A549 (cell line): ENCODE data around the gene FADS3. TPM values are rescaled to one million over a fixed set of nuclear protein-coding genes. Genes with fewer than 3 reads are reported as not detected.
A peak's percentile ranks its signal among the peaks of the same experiment; 100 is the strongest.

ENCODE experiments used
- ATAC-seq, 2 experiments: fragments of 200-7000 bp in 1 of 2; fragments of >200 bp in 1 of 2; cut with Nextera tagmentation in 1 of 2; cut with Tn5 transposase in 1 of 2; 3 replicates each; pipeline versions ENCODE4 v1.8.0 to v1.9.1; 2018 to 2020; ENCODE audit warnings: mild to moderate bottlenecking in 1 of 2, moderate library complexity in 1 of 2
- CTCF ChIA-PET: fragments of 300-600 bp; sonication (Branson Sonifier 250); formaldehyde crosslinking; extraction: SDS; loops from one replicate; lab custom pipeline; 2021; ENCODE audit warnings: antibody characterized with exemption, inconsistent platforms; lab: Yijun Ruan, JAX
- POLR2A ChIA-PET: fragments of 350-600 bp; formaldehyde crosslinking; extraction: SDS; loops from one replicate; lab custom pipeline; 2021; ENCODE audit warnings: antibody characterized with exemption, inconsistent platforms; lab: Yijun Ruan, JAX
- DNase-seq, 2 experiments: peaks; one replicate each; pipeline versions ENCODE4 v3.0.0 to v3.0.0-alpha.2; 2011 to 2016; ENCODE audit warnings: low read depth in 1 of 2, low spot score in 1 of 2
- FAIRE-seq: peaks from 2 replicates; lab custom pipeline; 2011; peaks lifted over from hg19 to GRCh38; lab: Jason Lieb, UNC
- H3K27ac ChIP-seq, 2 experiments: fragments of >200 bp; sonication (Bioruptor Twin); formaldehyde crosslinking; 3 replicates each; pipeline ENCODE4 v1.5.1; 2016 to 2017
- H3K4me1 ChIP-seq: fragments of >200 bp; sonication (Bioruptor Twin); formaldehyde crosslinking; 3 replicates; pipeline ENCODE4 v1.6.1; 2016
- H3K4me2 ChIP-seq: fragments of >200 bp; sonication (Bioruptor Twin); formaldehyde crosslinking; 3 replicates; pipeline ENCODE4 v1.6.1; 2016
- H3K4me3 ChIP-seq: fragments of >200 bp; sonication (Bioruptor Twin); formaldehyde crosslinking; 3 replicates; pipeline ENCODE4 v1.5.1; 2016
- H3K9me3 ChIP-seq: fragments of >200 bp; sonication (Bioruptor Twin); formaldehyde crosslinking; 3 replicates; pipeline ENCODE4 v1.6.1; 2016
- BHLHE40 ChIP-seq: IDR thresholded peaks from 2 replicates; pipeline ENCODE4 v1.6.1; 2012; ENCODE audit warnings: low read depth, low read length, inconsistent platforms
- CEBPB ChIP-seq, 2 experiments: fragments of >200 bp in 1 of 2; sonication (Bioruptor Twin) in 1 of 2; formaldehyde crosslinking in 1 of 2; IDR thresholded peaks; 2 replicates each; pipeline ENCODE4 v1.6.1; 2012 to 2016
- EHMT2 ChIP-seq: fragments of 200-600 bp; sonication (generic); IDR thresholded peaks from 2 replicates; pipeline ENCODE4 v1.6.1; 2016; ENCODE audit warnings: antibody characterized with exemption, low read depth, mild to moderate bottlenecking, moderate library complexity
- ESRRA ChIP-seq: fragments of 150-350 bp; IDR thresholded peaks from 2 replicates; pipeline ENCODE4 v1.6.1; 2014; ENCODE audit warnings: mild to moderate bottlenecking, low read length, borderline replicate concordance
- FOSB ChIP-seq: fragments of 250-450 bp; sonication (Bioruptor Pico); IDR thresholded peaks from 2 replicates; pipeline ENCODE4 v1.5.0; 2020; ENCODE audit warnings: mild to moderate bottlenecking, moderate library complexity
- FOXS1 ChIP-seq: fragments of 250-450 bp; sonication (Bioruptor Pico); IDR thresholded peaks from 2 replicates; pipeline ENCODE4 v1.5.0; 2020; ENCODE audit warnings: mild to moderate bottlenecking, moderate library complexity
- GATA3 ChIP-seq: IDR thresholded peaks from 2 replicates; pipeline ENCODE4 v1.6.1; 2012; ENCODE audit warnings: borderline replicate concordance
- HOXB13 ChIP-seq: fragments of 250-450 bp; sonication (Bioruptor Pico); IDR thresholded peaks from 2 replicates; pipeline ENCODE4 v1.5.0; 2020; ENCODE audit warnings: low read depth, mild to moderate bottlenecking, moderate library complexity
- KDM1A ChIP-seq: fragments of 200-600 bp; sonication (generic); IDR thresholded peaks from 2 replicates; pipeline ENCODE4 v1.6.1; 2016; ENCODE audit warnings: low read depth, mild to moderate bottlenecking
- MAFK ChIP-seq: fragments of 450-650 bp; IDR thresholded peaks from 2 replicates; pipeline ENCODE4 v1.6.1; 2014; ENCODE audit not compliant: partially characterized antibody
- MYC ChIP-seq: IDR thresholded peaks from 2 replicates; pipeline ENCODE4 v1.6.1; 2012; ENCODE audit warnings: mild to moderate bottlenecking, inconsistent platforms, low read length, improper control_type of control experiment, borderline replicate concordance
- NFE2L2 ChIP-seq: fragments of 150-350 bp; conservative IDR thresholded peaks from 2 replicates; pipeline ENCODE4 v1.6.1; 2014; ENCODE audit warnings: low read length
- NR3C1 ChIP-seq: fragments of >200 bp; sonication (Bioruptor Twin); formaldehyde crosslinking; IDR thresholded peaks from 3 replicates; pipeline ENCODE4 v1.6.1; 2017
- PBX3 ChIP-seq: IDR thresholded peaks from 2 replicates; pipeline ENCODE4 v1.6.1; 2012
- POLR2AphosphoS2 ChIP-seq: conservative IDR thresholded peaks from 2 replicates; pipeline ENCODE4 v1.6.1; 2012; ENCODE audit warnings: low read length, improper control_type of control experiment, inconsistent platforms
- RARB ChIP-seq: fragments of 250-450 bp; sonication (Bioruptor Pico); IDR thresholded peaks from 2 replicates; pipeline ENCODE4 v1.8.0; 2021; ENCODE audit warnings: mild to moderate bottlenecking, moderate library complexity
- REST ChIP-seq: fragments of 200-600 bp; sonication (generic); IDR thresholded peaks from 2 replicates; pipeline ENCODE4 v1.6.1; 2016; ENCODE audit warnings: antibody characterized with exemption, mild to moderate bottlenecking, moderate library complexity
- RFX5 ChIP-seq: fragments of 450-650 bp; IDR thresholded peaks from 2 replicates; pipeline ENCODE4 v1.7.1; 2014; ENCODE audit warnings: antibody characterized with exemption, mild to moderate bottlenecking, moderate library complexity
- TP53 ChIP-seq: fragments of 250-450 bp; sonication (Bioruptor Pico); IDR thresholded peaks from 2 replicates; pipeline ENCODE4 v1.5.0; 2021; ENCODE audit warnings: mild to moderate bottlenecking, moderate library complexity
- ZC3H11A ChIP-seq: fragments of 450-650 bp; IDR thresholded peaks from 2 replicates; pipeline ENCODE4 v1.6.1; 2014; ENCODE audit warnings: antibody characterized with exemption, mild to moderate bottlenecking
- ZSCAN20 ChIP-seq: fragments of 250-450 bp; sonication (Bioruptor Pico); IDR thresholded peaks from 2 replicates; pipeline ENCODE4 v1.8.0; 2022; ENCODE audit warnings: mild to moderate bottlenecking, moderate library complexity
- WGBS: methylation state at CpG from one replicate; pipeline ENCODE4 v1.1.6; 2017; ENCODE audit errors: missing lambda C conversion rate; 5-methylcytosine and 5-hydroxymethylcytosine counted together
- polyA plus RNA-seq, 4 experiments: library from polyadenylated mRNA; depleted of rRNA in 3 of 4; stranded (reverse); fragments of >200 nt; fragmentation: RNase III in 1 of 4; extraction: RNeasy Plus Mini Kit Qiagen cat#74134 plus additional on column Dnase treatment in 1 of 4; gene quantifications; 2 replicates in 3 of 4; 3 replicates in 1 of 4; pipeline ENCODE4 v1.2.3, GENCODE V29; 2011 to 2017
- TF ChIP-seq, protein P1 (sequence below): fragments of 250-450 bp; sonication (Bioruptor Pico); IDR thresholded peaks from 2 replicates; pipeline ENCODE4 v1.5.0; 2020; ENCODE audit warnings: low read depth, mild to moderate bottlenecking, moderate library complexity
- TF ChIP-seq, protein P2 (sequence below): IDR thresholded peaks from 2 replicates; pipeline ENCODE4 v1.6.1; 2012; ENCODE audit warnings: low read depth, borderline replicate concordance

Gene FADS3
- polyA plus RNA-seq, 2 of the 4 experiments (the other 2 are of a cell fraction): 17.5 to 36.3 TPM

DNA sequence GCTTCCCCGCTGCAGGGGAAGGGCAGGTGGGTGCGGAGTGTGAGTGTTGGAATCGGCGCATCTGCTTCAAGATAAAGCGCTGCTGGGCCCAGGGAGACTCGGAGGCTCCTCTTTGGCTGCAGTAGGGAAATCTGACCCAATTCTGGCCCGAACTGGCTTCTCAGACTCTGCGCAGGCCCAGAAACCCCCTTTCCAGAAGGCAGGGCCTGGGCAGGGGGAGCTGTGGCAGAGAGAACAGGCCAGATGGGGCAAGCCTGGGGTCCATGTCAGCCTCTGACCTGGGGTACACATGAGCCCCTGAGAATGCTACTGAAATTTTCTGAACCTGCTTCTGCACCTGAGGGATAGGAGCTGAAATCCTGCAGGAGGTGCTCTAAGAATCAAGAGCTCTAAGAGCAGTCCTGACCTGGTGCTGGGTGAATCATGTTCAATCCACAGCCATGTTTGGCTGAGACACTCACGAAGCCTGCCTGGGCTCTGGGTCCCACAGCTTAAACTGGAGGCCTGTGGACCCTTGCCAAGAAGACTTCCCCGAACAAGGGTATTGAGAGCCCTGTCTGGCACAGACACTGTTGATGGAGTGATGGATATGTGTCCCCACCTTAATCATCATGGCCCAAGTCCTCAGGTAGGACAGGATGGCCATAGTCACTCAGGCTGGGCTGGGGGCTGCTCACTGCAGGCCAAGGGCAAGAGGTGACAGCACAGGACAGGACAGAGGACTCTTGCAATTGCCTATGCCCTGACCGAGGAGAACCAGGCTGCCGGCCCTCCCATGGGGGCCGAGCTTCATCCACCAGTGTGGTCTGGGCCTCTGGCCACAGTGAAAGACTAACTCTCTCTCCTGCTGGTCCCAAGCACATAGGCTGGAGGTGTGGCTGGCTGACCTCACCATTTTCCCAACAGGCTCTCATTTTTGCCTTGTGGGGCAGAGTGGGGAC lies 19.1 kb upstream of the FADS3 start:
- CTCF ChIA-PET: interaction anchor here (0.6 to 19.8 kb wide), 8 partner anchors 11 to 403 kb away, joined by 3 to 565 read pairs (median 5); partner anchors contain the start of gene BEST1

DNA sequence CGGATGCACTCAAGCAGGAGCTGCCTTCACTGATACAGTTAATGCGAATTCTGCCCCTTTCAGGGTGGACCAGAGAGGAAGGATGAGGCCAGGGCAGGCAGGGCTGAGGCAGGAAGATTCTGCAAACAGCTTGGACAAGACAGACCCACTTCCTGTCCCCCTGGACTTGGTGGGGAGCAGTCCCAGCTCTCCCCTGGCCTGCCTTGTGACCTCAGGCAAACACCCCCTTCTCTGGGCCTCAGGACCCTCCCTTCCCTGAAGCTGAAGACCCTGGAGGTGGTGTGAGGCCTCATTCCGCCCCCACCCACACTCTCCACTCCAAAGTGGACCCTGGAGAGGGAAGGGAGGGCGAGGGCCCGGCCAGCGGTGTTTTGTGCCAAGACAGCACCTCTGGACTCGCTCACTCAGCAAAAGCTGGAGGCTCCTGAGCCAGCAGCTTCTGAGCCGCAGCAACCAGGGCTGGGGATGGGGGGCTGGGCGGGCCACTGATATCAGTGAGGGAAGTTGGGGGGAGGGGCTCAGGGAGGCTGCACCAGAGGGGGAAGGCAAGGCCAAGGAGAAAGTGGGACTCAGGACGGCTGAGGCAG lies 17.5 kb upstream of the FADS3 start:
- FAIRE-seq (no peak), DNase-seq (no peak), ATAC-seq (no peak)
- ChIA-PET CTCF (interaction anchor here (0.7 to 19.8 kb wide), 8 partner anchors 9 to 199 kb away, joined by 3 to 565 read pairs (median 6); partner anchors contain the start of genes BEST1 and FADS2), POLR2A (no interaction called here)
- no peak overlapping the region for H3K4me2 ChIP-seq
- H3K4me3 ChIP-seq: no peak overlapping the region
- WGBS: 65% methylated on average over 5 of the region's 10 CpGs
- H3K4me1 ChIP-seq: no peaks in the 10 kb centered on the region
- no peaks in the 10 kb centered on the region for H3K9me3 ChIP-seq
- H3K27ac ChIP-seq: no peak overlapping the region
- peak; percentile 25 for TF ChIP-seq MAFK
- TF ChIP-seq ESRRA: no peak

More for the DNA sequence above, 19.1 kb upstream of the FADS3 start:
- POLR2A ChIA-PET: no interaction called here
- TF ChIP-seq RARB (CRISPR knock-in tag) (no peak), NFE2L2 (no peak), RFX5 (no peak), CEBPB (IDR thresholded peaks at IDR 0.05) (no peak), HOXB13 (CRISPR knock-in tag) (no peak), BHLHE40 (no peak), FOSB (no peak), NR3C1 (no peak), REST (no peak), MYC (no peak), POLR2AphosphoS2 (no peak)
- TF ChIP-seq, protein P1, sequence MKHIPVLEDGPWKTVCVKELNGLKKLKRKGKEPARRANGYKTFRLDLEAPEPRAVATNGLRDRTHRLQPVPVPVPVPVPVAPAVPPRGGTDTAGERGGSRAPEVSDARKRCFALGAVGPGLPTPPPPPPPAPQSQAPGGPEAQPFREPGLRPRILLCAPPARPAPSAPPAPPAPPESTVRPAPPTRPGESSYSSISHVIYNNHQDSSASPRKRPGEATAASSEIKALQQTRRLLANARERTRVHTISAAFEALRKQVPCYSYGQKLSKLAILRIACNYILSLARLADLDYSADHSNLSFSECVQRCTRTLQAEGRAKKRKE (CRISPR knock-in tag): no peak
- H3K4me3 ChIP-seq: no peak overlapping the region
- DNase-seq (no peak), FAIRE-seq (no peak), ATAC-seq (no peak)
- no peak overlapping the region for H3K4me2 ChIP-seq
- H3K4me1 ChIP-seq: no peaks in the 10 kb centered on the region
- H3K9me3 ChIP-seq: no peaks in the 10 kb centered on the region
- H3K27ac ChIP-seq: 0 out of 6 replicates have a peak overlapping the region, but pooled peaks of 1 of the 2 experiments have one; percentile 13
- WGBS: 99% methylated on average over 12 of the region's 13 CpGs

DNA sequence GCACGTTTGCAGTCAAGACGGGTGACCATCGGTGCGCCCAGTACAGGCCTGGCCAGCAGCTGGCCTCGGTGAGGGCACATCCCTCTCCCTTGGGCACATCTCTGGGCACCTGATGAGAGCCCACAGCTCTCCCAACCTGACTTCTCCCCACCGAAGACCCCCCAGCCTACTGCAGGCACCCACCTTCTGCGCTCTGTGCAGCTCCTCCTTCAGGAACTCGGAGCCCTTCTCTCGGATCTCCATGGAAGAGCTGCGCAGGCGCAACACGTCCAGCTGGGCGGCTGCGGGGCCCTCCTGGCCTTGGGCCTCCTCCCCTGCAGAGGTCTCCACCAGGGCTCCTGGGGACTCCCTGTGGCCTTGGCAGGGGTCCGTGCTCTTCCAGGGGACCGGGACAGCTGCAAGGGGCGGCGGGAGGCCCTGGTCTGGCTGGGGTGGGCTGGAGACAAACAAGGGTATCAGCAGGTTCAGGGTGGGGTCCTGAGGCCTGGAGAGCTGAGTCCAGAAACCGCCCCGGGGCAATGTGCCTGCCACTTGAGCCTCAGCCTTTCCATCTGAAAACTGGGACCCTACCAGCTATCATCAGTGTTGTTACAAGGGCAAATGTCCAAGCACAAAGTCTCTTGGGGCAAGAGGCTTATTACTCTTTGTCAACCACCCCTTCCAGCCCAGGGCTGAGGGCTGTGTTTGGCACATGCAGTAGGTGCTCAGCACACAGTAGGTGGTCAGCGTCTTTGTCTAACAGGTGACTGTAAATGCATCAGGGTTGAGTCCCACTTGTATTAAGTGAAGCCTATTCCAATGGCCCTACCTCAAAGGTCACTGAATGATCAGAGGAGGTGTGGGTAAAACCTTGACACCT lies 16.8 kb upstream of the FADS3 start:
- ChIA-PET POLR2A (no interaction called here), CTCF (interaction anchor here (0.8 to 19.8 kb wide), 10 partner anchors 9 to 200 kb away, joined by 3 to 565 read pairs (median 4); partner anchors contain the start of genes BEST1 and FADS2)
- no peaks in the 10 kb centered on the region for H3K4me1 ChIP-seq
- no peak for TF ChIP-seq EHMT2
- TF ChIP-seq ZC3H11A: no peak
- no peak for TF ChIP-seq RFX5
- TF ChIP-seq PBX3: no peak
- no peak for TF ChIP-seq GATA3
- TF ChIP-seq, protein P2, sequence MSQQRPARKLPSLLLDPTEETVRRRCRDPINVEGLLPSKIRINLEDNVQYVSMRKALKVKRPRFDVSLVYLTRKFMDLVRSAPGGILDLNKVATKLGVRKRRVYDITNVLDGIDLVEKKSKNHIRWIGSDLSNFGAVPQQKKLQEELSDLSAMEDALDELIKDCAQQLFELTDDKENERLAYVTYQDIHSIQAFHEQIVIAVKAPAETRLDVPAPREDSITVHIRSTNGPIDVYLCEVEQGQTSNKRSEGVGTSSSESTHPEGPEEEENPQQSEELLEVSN: no peak
- no peak for TF ChIP-seq TP53
- no peak for TF ChIP-seq FOXS1
- TF ChIP-seq KDM1A: no peak
- TF ChIP-seq ZSCAN20 (CRISPR knock-in tag): no peak
- ATAC-seq (no peak), DNase-seq (no peak), FAIRE-seq (no peak)
- H3K4me2 ChIP-seq: no peak overlapping the region
- no peak overlapping the region for H3K4me3 ChIP-seq
- no peak overlapping the region for H3K27ac ChIP-seq
- no peaks in the 10 kb centered on the region for H3K9me3 ChIP-seq
- WGBS: 73% methylated on average over 7 of the region's 21 CpGs
